ENCODE results near the gene PAQR4. TPM values are rescaled to one million over a fixed set of nuclear protein-coding genes. Genes with fewer than 3 reads are reported as not detected.

PAQR4 gene
- total and polyA plus RNA-seq, 10 of the 15 experiments (the other 5 are each of a cell fraction or from before 2014, with no cell fraction given), result 0.39 to 31.8 (median 13.5) TPM

GRCh38 chr16:2974319-2975056 is 5.3 kb downstream of the PAQR4 start:
- Histone ChIP-seq H2AFZ (ENCODE audit: control insufficient read depth, low read depth, low read length) (no peak overlapping the region), H3K27ac (ENCODE audit: control insufficient read depth, insufficient read depth) (no peak overlapping the region), H3K79me2 (ENCODE audit: control insufficient read depth, insufficient read depth, low read length) (peaks cover 18% of the 10 kb centered on the region), H3K4me2 (ENCODE audit: control insufficient read depth, insufficient read depth) (no peak overlapping the region), H3K9me3 (replicated peaks; ENCODE audit: control insufficient read depth, insufficient read depth, low read length) (no peaks in the 10 kb centered on the region), H4K20me1 (ENCODE audit: control insufficient read depth, insufficient read depth) (no peaks in the 10 kb centered on the region), H3K4me1 (ENCODE audit: control insufficient read depth, insufficient read depth, low read length) (peaks cover 9% of the 10 kb centered on the region), H3K9ac (ENCODE audit: control insufficient read depth, insufficient read depth, low read length) (no peak overlapping the region), H3K36me3 (ENCODE audit: control insufficient read depth in 2 of 2, insufficient read depth in 2 of 2, low read length in 1 of 2) (peaks cover 4 to 22% of the 10 kb centered on the region in 2 experiments; a peak in 3 of 4 replicates), H3K27me3 (replicated peaks in 1 of 2; ENCODE audit: control insufficient read depth in 2 of 2, insufficient read depth in 2 of 2, low read length in 1 of 2) (no peaks in the 10 kb centered on the region), H3K4me3 (no peak overlapping the region)
- ATAC-seq (no peak), FAIRE-seq (no peak), DNase-seq (ENCODE audit: low read depth, low spot score) (no peak)
- RAD21 ChIA-PET (ENCODE audit: unreplicated experiment), result interaction anchor here (0.9 kb wide), 1 partner anchor 9 kb away, joined by 3 read pairs; no protein-coding TSS in a partner anchor
- SMC1A ChIA-PET (ENCODE audit: uncharacterized antibody, unreplicated experiment), result no interaction called here
- TF ChIP-seq LARP7 (IDR thresholded peaks at IDR 0.05) (no peak), CBFB (IDR thresholded peaks at IDR 0.05; ENCODE audit: low read depth) (no peak), POLR2A (IDR thresholded peaks at IDR 0.05; ENCODE audit: low read depth, low read length) (peak; percentile 56), ZNF687 (IDR thresholded peaks at IDR 0.05) (no peak), CEBPZ (IDR thresholded peaks at IDR 0.05; ENCODE audit: low read depth, low read length) (no peak)
- in situ Hi-C loops (cut with MboI) (no loop called here), intact Hi-C loops (cut with micrococcal nuclease; ENCODE audit: unreplicated experiment) (no loop called here)
- CTCF ChIA-PET, result no interaction called here
- POLR2A ChIA-PET, result interaction anchor here (1.1 kb wide), 1 partner anchor 29 kb away, joined by 3 read pairs; no protein-coding TSS in a partner anchor
- WGBS (ENCODE audit: insufficient coverage, insufficient replicate concordance, low lambda C conversion rate, missing lambda C conversion rate), result 95% methylated on average over 15 of the region's 15 CpGs
- no TSS peak for BruUV-seq (replicated peaks)
